Activated gamma-delta T cell treated with anti-CD3 and anti-CD28 coated beads, Interleukin-2, amount 50 U/mL, for 16 hours (primary cell): ENCODE results near the gene NBPF4.
"Not testable (repeated sequence)": the region's sequence is repeated elsewhere in the genome, so short reads cannot be mapped to it uniquely, and the experiment has no call there.

ENCODE experiments used
- DNase-seq: peaks from one replicate; pipeline ENCODE4 v3.0.0-alpha.2; 2020; ENCODE audit warnings: low read depth

Gene NBPF4

GRCh38 chr1:108211014-108211413, 32.9 kb downstream of the NBPF4 start:
- no peak for DNase-seq

- DNase-seq, result no peak
These were observed 34.3 kb downstream of the NBPF4 start for GRCh38 chr1:108209456-108210108.

- DNase-seq, result no peak
These were observed 35.0 kb downstream of the NBPF4 start for GRCh38 chr1:108208724-108209446.

- not testable (repeated sequence) for DNase-seq
These were observed 40.3 kb downstream of the NBPF4 start for GRCh38 chr1:108203582-108203981.

GRCh38 chr1:108201687-108202086, 42.2 kb downstream of the NBPF4 start:
- no peak for DNase-seq

GRCh38 chr1:108200687-108201051, 43.2 kb downstream of the NBPF4 start:
- no peak for DNase-seq

- DNase-seq, result peak; percentile 47
These were observed 43.8 kb downstream of the NBPF4 start, which contains the start of gene SLC25A24 for GRCh38 chr1:108199781-108200686. Gene SLC25A24, minus strand, starts transcription at chr1:108200343. Its CDS starts 205 bp downstream, at chr1:108200138.

GRCh38 chr1:108199201-108199691, 44.6 kb downstream of the NBPF4 start:
- no peak for DNase-seq

GRCh38 chr1:108194051-108194450, 49.8 kb downstream of the NBPF4 start:
- DNase-seq, result no peak

GRCh38 chr1:108193333-108193732, 50.5 kb downstream of the NBPF4 start:
- DNase-seq, result no peak

GRCh38 chr1:108192581-108192980, 51.3 kb downstream of the NBPF4 start:
- DNase-seq, result no peak

GRCh38 chr1:108190686-108191416, 53.0 kb downstream of the NBPF4 start:
- no peak for DNase-seq

GRCh38 chr1:108190001-108190634, 53.8 kb downstream of the NBPF4 start:
- DNase-seq, result no peak

GRCh38 chr1:108188801-108189200, 55.1 kb downstream of the NBPF4 start:
- no peak for DNase-seq

GRCh38 chr1:108182959-108183700, 60.7 kb downstream of the NBPF4 start:
- DNase-seq, result no peak

GRCh38 chr1:108179018-108179417, 64.9 kb downstream of the NBPF4 start:
- no peak for DNase-seq
